ENCODE measurements around the gene POM121. TPM values are rescaled to one million over a fixed set of nuclear protein-coding genes. Genes with fewer than 3 reads are reported as not detected.
"Not testable (repeated sequence)": the region's sequence is repeated elsewhere in the genome, so short reads cannot be mapped to it uniquely, and the experiment has no call there.

Gene POM121
- total RNA-seq, 2 donors from 2014 or later: 21.5 to 25.5 TPM

- not testable (repeated sequence) for H3K4me3 ChIP-seq; DNase-seq (ENCODE audit: low spot score); H3K4me1 ChIP-seq (ENCODE audit: control insufficient read depth in 1 of 2, low read depth in 2 of 2); H3K9me3 ChIP-seq; H3K27ac ChIP-seq; H3K27me3 ChIP-seq (replicated peaks; ENCODE audit: insufficient read depth)
- H3K36me3 ChIP-seq: peaks cover 14% of the 10 kb centered on the region
- ATAC-seq (ENCODE audit: insufficient number of reproducible peaks, low FRiP score, low read depth): peak; percentile 51
- TF ChIP-seq, protein P1, sequence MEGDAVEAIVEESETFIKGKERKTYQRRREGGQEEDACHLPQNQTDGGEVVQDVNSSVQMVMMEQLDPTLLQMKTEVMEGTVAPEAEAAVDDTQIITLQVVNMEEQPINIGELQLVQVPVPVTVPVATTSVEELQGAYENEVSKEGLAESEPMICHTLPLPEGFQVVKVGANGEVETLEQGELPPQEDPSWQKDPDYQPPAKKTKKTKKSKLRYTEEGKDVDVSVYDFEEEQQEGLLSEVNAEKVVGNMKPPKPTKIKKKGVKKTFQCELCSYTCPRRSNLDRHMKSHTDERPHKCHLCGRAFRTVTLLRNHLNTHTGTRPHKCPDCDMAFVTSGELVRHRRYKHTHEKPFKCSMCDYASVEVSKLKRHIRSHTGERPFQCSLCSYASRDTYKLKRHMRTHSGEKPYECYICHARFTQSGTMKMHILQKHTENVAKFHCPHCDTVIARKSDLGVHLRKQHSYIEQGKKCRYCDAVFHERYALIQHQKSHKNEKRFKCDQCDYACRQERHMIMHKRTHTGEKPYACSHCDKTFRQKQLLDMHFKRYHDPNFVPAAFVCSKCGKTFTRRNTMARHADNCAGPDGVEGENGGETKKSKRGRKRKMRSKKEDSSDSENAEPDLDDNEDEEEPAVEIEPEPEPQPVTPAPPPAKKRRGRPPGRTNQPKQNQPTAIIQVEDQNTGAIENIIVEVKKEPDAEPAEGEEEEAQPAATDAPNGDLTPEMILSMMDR (IDR thresholded peaks at IDR 0.05): peak; percentile 67
These were observed 10.0 kb upstream of the POM121 start for GRCh38 chr7:72914756-72915525.

GRCh38 chr7:72919256-72919775, 5.6 kb upstream of the POM121 start:
- no peaks in the 10 kb centered on the region for H3K9me3 ChIP-seq
- no peak for DNase-seq (ENCODE audit: low spot score)
- no peak for ATAC-seq (ENCODE audit: insufficient number of reproducible peaks, low FRiP score, low read depth)
- H3K27me3 ChIP-seq (replicated peaks; ENCODE audit: insufficient read depth): no peaks in the 10 kb centered on the region
- H3K27ac ChIP-seq: no peak overlapping the region
- TF ChIP-seq, protein P1 (IDR thresholded peaks at IDR 0.05): no peak
- H3K4me1 ChIP-seq (ENCODE audit: control insufficient read depth in 1 of 2, low read depth in 2 of 2): peaks cover 6 to 7% of the 10 kb centered on the region in 2 donors
- no peak overlapping the region for H3K4me3 ChIP-seq
- no peaks in the 10 kb centered on the region for H3K36me3 ChIP-seq

GRCh38 chr7:72924386-72924732, 536 bp upstream of the POM121 start:
- TF ChIP-seq, protein P1 (IDR thresholded peaks at IDR 0.05): no peak
- peak overlapping the region; percentile 84 to 90 for H3K27ac ChIP-seq
- H3K4me1 ChIP-seq (ENCODE audit: control insufficient read depth in 1 of 2, low read depth in 2 of 2): peaks cover 15 to 16% of the 10 kb centered on the region in 2 donors
- no peak for DNase-seq (ENCODE audit: low spot score)
- H3K36me3 ChIP-seq: peaks cover 8% of the 10 kb centered on the region
- no peaks in the 10 kb centered on the region for H3K9me3 ChIP-seq
- peak overlapping the region; percentile 91 for H3K4me3 ChIP-seq
- H3K27me3 ChIP-seq (replicated peaks; ENCODE audit: insufficient read depth): no peaks in the 10 kb centered on the region
- no peak for ATAC-seq (ENCODE audit: insufficient number of reproducible peaks, low FRiP score, low read depth)

GRCh38 chr7:72925546-72926120, 738 bp downstream of the POM121 start:
- ATAC-seq (ENCODE audit: insufficient number of reproducible peaks, low FRiP score, low read depth): peak; percentile 6
- TF ChIP-seq, protein P1 (IDR thresholded peaks at IDR 0.05): no peak
- Histone ChIP-seq H3K27ac (peak overlapping the region; percentile 84 to 90), H3K27me3 (replicated peaks; ENCODE audit: insufficient read depth) (no peaks in the 10 kb centered on the region), H3K9me3 (no peaks in the 10 kb centered on the region), H3K4me3 (peak overlapping the region; percentile 91), H3K36me3 (peaks cover 20% of the 10 kb centered on the region), H3K4me1 (ENCODE audit: control insufficient read depth in 1 of 2, low read depth in 2 of 2) (peaks cover 15 to 16% of the 10 kb centered on the region in 2 donors)
- no peak for DNase-seq (ENCODE audit: low spot score)

DNA sequence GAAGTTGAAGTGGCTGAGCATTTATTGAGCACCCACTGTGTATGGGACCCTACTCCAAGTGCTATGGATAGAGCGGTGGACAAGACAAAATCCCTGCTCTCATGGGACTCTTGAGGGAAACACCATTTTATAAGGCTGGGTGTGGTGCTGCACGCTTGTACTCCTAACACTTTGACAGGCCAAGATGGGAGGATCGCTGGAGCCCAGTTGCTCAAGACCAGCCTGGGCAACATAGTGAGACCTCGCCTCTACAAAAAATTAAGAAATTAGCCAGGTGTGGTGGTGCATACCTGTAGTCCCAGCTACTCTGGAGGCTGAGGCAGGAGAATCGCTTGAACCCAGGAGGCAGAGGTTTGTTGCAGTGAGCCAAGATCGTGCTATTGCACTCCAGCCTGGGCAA, 2.9 kb downstream of the POM121 start:
- ATAC-seq (ENCODE audit: insufficient number of reproducible peaks, low FRiP score, low read depth); H3K4me3 ChIP-seq; H3K27ac ChIP-seq; H3K27me3 ChIP-seq (replicated peaks; ENCODE audit: insufficient read depth); DNase-seq (ENCODE audit: low spot score); H3K9me3 ChIP-seq: not testable (repeated sequence)
- Histone ChIP-seq H3K4me1 (ENCODE audit: control insufficient read depth in 1 of 2, low read depth in 2 of 2) (peaks cover 15 to 16% of the 10 kb centered on the region in 2 donors), H3K36me3 (peaks cover 25% of the 10 kb centered on the region)

DNA sequence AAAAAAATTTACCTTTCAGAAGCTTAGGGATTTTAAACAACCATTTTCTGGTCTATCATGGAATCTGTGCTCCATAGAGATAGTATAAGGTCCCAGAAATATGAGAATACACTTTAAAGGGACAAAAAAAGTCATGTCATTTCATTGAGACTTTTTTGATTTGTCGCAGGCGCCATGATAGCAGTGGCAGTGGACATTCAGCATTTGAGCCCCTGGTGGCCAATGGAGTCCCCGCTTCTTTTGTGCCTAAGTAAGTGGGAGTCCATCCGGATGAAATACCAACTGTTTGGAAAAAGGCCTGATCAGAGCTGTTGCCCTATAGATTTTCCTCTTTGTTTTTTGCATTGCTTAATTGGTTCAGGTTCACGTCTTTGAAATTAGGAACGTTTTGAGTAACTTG, 3.3 kb downstream of the POM121 start:
- H3K4me1 ChIP-seq (ENCODE audit: control insufficient read depth in 1 of 2, low read depth in 2 of 2): peaks cover 15 to 16% of the 10 kb centered on the region in 2 donors
- not testable (repeated sequence) for ATAC-seq (ENCODE audit: insufficient number of reproducible peaks, low FRiP score, low read depth); H3K27ac ChIP-seq; H3K4me3 ChIP-seq; H3K9me3 ChIP-seq; H3K27me3 ChIP-seq (replicated peaks; ENCODE audit: insufficient read depth); DNase-seq (ENCODE audit: low spot score)
- H3K36me3 ChIP-seq: peaks cover 25% of the 10 kb centered on the region

DNA sequence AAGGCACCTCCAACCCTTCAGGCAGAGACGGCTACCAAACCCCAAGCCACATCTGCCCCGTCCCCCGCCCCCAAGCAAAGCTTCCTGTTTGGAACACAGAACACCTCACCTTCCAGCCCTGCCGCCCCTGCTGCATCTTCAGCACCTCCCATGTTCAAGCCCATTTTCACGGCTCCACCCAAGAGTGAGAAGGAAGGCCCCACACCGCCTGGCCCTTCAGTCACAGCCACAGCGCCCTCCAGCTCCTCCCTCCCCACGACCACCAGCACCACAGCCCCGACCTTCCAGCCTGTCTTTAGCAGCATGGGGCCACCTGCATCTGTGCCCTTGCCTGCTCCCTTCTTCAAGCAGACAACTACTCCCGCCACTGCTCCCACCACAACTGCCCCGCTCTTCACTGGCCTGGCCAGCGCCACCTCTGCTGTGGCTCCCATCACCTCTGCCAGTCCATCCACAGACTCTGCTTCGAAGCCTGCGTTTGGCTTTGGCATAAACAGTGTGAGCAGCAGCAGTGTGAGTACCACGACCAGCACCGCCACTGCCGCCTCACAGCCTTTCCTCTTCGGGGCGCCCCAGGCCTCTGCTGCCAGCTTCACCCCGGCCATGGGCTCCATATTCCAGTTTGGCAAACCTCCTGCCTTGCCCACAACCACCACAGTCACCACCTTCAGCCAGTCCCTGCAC, 17.3 kb downstream of the POM121 start:
- not testable (repeated sequence) for H3K27me3 ChIP-seq (replicated peaks; ENCODE audit: insufficient read depth); H3K4me1 ChIP-seq (ENCODE audit: control insufficient read depth in 1 of 2, low read depth in 2 of 2); H3K27ac ChIP-seq; H3K9me3 ChIP-seq; H3K4me3 ChIP-seq; DNase-seq (ENCODE audit: low spot score); ATAC-seq (ENCODE audit: insufficient number of reproducible peaks, low FRiP score, low read depth)
- H3K36me3 ChIP-seq: peaks cover 14% of the 10 kb centered on the region

DNA sequence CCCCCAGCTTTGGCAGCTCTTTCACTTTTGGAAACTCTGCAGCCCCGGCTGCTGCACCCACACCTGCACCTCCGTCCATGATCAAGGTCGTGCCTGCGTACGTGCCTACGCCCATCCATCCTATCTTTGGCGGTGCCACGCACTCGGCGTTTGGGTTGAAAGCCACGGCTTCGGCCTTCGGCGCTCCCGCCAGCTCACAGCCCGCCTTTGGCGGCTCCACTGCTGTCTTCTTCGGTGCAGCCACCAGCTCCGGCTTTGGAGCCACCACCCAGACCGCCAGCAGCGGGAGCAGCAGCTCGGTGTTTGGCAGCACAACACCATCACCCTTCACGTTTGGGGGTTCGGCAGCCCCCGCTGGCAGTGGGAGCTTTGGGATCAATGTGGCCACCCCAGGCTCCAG, 18.1 kb downstream of the POM121 start:
- not testable (repeated sequence) for H3K27me3 ChIP-seq (replicated peaks; ENCODE audit: insufficient read depth); ATAC-seq (ENCODE audit: insufficient number of reproducible peaks, low FRiP score, low read depth); H3K27ac ChIP-seq; H3K4me3 ChIP-seq; H3K4me1 ChIP-seq (ENCODE audit: control insufficient read depth in 1 of 2, low read depth in 2 of 2); DNase-seq (ENCODE audit: low spot score); H3K9me3 ChIP-seq
- peaks cover 14% of the 10 kb centered on the region for H3K36me3 ChIP-seq

Measured in thoracic aorta (tissue), 2 donors.